T-helper 1 cell treated with Interleukin-12 subunit alpha and Interleukin-12 subunit beta and Interleukin-4 antibody, amounts not matched to agents 30 ng/mL and 1 ng/mL, for 36 hours (primary cell): ENCODE measurements around the gene EGLN1. TPM values are rescaled to one million over a fixed set of nuclear protein-coding genes. Genes with fewer than 3 reads are reported as not detected.
"Not testable (repeated sequence)": the region's sequence is repeated elsewhere in the genome, so short reads cannot be mapped to it uniquely, and the experiment has no call there.

ENCODE experiments used
- intact Hi-C: fragments of 100-400 bp; cut with micrococcal nuclease; formaldehyde crosslinking; loops from one replicate; pipeline ENCODE4 v1.15.1; 2024
- total RNA-seq: library from RNA; stranded (reverse); gene quantifications from 2 replicates; pipeline ENCODE4 v1.2.3, GENCODE V29; 2022

The EGLN1 gene
- 18.2 and 20.8 TPM in 2 replicates for total RNA-seq

DNA sequence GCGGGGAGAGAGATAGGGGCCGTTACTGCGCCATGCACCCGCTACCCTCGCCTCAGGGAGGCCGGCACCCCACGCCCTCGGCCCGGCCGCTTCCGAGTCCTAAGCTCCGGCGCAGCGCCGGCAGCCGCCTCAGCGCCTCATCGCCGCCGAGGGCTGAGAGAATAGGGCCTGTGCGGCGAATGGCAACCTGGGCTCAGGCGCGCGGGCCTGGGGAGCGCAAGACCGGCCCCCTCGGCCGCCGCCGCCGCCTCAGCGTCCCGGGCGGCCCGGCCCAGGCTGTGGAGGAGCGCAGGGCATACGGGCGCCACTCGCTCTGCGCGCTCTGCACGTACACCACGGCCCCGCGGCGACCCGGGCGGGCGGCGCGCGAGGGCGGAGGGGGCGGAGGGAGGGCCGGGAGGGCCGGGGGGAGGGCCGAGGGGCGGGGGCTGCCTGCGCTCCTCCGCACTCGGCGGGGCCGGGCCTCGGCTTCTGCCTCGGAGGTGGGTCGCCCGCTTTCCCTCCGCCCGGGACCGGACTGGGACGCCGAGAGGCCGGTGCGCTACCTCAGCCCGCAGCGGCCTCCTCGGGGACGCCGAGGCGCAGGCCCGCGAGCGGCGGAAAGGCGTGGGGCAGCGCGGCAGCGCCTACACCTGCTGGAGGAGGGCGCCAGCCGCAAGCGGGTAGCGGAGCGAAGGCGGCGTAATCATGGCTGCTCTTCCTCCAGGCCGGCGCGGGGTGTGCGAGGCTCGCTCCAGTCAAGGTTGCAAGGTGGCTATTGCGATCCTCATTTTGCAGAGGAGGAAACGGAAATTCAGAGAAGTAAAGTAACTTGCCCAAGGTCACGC lies at the start of gene EGLN1:
Gene EGLN1 (minus strand): TSS at position 317 of the 827 bp plus-strand sequence. CDS start 399 bp downstream, outside the sequence.
- intact Hi-C loops, result loop anchor here (1.0 to 10.0 kb wide), 14 partner anchors 34 to 1797 kb away; partner anchors contain the start of genes C1orf198, FAM89A, GNPAT and SPRTN

DNA sequence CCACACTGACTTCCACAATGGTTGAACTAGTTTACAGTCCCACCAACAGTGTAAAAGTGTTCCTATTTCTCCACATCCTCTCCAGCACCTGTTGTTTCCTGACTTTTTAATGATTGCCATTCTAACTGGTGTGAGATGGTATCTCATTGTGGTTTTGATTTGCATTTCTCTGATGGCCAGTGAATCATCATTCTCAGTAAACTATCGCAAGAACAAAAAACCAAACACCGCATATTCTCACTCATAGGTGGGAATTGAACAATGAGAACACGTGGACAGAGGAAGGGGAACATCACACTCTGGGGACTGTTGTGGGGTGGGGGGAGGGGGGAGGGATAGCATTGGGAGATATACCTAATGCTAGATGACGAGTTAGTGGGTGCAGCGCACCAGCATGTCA lies 49.4 kb upstream of the EGLN1 start:
- intact Hi-C loops, result not testable (repeated sequence)

- intact Hi-C loops, result not testable (repeated sequence)
These were observed 48.9 kb upstream of the EGLN1 start for GRCh38 chr1:231471027-231471426.

GRCh38 chr1:231467986-231468385 lies 45.9 kb upstream of the EGLN1 start:
- intact Hi-C loops, result no loop called here

DNA sequence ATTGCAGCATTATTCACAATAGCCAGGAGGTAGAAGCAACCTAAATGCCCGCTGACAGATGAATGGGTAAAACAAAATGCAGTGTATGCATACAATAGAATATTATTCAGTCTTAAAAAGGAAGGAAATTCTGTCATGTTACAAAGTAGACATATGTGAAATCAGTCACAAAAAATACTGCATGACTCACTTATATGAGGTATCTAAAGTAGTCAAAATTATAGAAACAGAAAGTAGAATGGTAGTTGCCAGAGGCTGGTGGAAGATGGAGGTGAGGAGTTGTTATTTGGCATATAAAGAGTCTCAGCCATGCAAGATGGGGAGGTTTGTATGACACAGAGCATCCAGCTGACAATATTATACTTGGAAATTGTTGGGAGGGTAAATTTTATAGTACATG lies 43.0 kb upstream of the EGLN1 start:
- intact Hi-C loops, result loop anchor here (1.0 kb wide), 1 partner anchor 63 kb away; the partner anchor contains the start of gene TSNAX

GRCh38 chr1:231463541-231463940 lies 41.5 kb upstream of the EGLN1 start:
- intact Hi-C loops, result loop anchor here (5.0 kb wide), 1 partner anchor 486 kb away; the partner anchor contains the start of genes ARV1 and TTC13

DNA sequence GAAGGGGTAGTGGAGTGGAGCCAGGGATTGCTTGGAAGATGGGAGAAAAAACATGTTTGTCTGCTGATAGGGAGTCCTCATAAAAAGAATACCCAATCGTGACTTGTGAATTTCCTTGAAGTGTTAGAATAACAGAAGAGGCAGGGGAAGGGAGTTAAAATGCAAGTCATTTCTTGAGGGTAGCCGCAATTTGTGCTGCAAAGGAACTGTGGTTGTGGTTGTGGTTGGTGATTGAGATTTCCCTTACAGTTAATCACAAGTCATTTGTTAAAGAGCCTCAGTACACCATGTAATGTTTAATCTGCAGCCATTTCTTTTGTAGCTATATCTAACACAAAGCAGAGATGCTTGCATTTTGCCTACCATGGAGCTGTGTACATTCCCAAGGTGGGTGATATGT lies 38.5 kb upstream of the EGLN1 start:
- intact Hi-C loops, result loop anchor here (1.0 to 5.0 kb wide), 5 partner anchors 38 to 483 kb away; partner anchors contain the start of genes ARV1, EGLN1, TSNAX and TTC13

DNA sequence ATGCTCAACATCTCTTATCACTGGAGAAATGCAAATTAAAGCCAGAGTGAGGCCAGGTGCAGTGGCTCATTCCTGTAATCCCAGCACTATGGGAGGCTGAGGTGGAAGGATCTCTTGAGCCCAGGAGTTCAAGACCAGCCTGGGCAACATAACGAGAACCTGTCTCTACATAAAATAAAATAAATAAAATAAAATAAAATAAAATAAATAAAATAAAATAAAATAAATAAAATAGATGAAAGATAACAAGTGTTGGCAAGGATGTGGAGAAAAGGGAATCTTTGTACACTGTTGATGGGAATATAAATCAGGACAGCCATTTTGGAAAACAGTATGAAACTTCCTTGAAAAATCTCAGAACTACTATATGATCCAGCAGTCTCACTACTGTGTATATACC lies 37.4 kb upstream of the EGLN1 start:
- intact Hi-C loops, result not testable (repeated sequence)

DNA sequence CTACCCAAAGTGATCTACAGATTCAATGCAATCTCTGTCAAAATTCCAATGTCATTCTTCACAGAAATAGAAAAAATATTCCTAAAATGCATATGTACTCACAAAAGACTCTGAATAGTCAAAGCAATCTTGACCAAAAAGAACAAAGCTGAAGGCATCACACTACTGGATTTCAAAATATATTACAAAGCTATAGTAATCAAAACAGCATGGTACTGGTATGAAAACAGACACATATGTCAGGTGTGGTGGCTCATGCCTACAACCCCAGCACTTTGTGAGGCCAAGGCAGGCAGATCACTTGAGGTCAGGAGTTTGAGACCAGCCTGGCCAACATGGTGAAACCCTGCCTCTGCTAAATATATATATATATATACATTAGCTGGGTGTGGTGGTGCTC lies 35.9 kb upstream of the EGLN1 start:
- intact Hi-C loops, result not testable (repeated sequence)

GRCh38 chr1:231454133-231454532 lies 32.0 kb upstream of the EGLN1 start:
- intact Hi-C loops, result not testable (repeated sequence)

DNA sequence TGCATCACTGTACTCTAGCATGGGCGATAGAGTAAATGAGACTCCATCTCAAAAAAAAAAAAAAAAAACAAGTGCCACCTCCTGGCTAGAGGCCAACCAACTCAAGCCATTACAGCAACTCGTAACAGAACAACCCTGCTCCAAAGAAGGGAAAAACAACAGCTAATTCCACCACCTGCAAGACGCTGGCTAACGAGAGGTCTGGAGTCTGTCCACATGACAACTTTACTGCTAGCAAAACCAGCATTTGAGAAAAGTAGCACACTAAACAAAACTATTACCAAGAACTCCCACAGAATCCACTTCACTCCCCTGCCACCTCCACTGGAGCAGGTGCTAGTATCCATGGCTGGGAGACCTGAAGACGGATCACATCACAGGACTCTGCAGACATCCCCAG lies 24.1 kb upstream of the EGLN1 start:
- intact Hi-C loops, result no loop called here

- intact Hi-C loops, result no loop called here
These were observed 22.0 kb upstream of the EGLN1 start for GRCh38 chr1:231444059-231444458.

- intact Hi-C loops, result no loop called here
These were observed 21.3 kb upstream of the EGLN1 start for GRCh38 chr1:231443363-231443762.

DNA sequence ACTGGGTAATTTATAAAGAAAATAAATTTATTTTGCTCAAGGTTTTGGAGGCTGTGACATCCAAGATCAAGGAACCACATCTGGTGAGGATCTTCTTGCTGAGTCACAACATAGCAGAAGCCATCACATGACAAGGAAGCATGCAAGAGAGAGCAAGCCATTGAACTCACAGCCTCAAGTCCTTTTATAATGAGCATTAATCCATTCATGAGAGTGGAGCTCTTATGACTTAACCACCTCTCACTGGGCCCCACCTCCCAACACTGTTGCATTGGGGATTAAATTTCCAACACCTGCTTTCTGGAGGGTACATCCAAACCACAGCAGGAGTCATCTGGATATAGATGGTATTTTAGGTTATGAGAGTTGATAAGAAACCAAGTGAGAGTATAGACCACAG lies 20.6 kb upstream of the EGLN1 start:
- intact Hi-C loops, result no loop called here

- intact Hi-C loops, result no loop called here
These were observed 10.9 kb upstream of the EGLN1 start for GRCh38 chr1:231432996-231433395.

DNA sequence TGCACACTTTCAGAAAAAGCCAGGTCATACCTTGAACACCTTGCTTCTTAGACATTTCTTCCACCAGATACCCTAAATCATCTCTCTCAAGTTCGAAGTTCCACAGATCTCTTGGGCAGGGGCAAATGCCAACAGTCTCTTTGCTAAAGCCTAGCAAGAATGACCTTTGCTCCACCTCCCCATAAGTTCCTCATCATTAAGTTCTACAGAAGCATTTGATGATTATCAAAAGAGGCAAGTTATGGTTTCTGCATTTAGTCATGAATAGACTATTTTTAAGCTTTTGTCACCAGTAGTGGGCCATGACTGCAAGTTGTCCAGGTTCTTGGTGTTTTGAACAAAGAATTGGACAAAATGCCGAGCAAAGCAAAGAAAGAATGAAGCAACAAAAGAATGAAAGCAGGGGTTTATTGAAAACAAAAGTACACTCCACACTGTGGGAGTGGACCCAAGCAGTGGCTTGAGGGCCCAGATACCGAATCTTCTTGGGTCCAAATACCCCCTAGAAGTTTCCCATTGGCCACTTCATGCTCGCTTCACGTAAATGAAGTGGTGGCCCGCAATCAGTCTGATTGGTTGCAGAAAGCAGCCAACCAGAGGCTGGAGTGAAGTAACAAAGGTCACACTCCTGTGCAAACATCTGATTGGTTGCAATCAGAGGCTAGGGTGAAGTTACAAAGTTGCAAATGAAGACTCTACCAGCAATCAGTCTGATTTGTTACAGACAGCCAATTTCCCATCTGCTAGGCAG lies 9.8 kb upstream of the EGLN1 start:
- intact Hi-C loops, result no loop called here

GRCh38 chr1:231430678-231431352 lies 8.7 kb upstream of the EGLN1 start:
- intact Hi-C loops, result not testable (repeated sequence)

DNA sequence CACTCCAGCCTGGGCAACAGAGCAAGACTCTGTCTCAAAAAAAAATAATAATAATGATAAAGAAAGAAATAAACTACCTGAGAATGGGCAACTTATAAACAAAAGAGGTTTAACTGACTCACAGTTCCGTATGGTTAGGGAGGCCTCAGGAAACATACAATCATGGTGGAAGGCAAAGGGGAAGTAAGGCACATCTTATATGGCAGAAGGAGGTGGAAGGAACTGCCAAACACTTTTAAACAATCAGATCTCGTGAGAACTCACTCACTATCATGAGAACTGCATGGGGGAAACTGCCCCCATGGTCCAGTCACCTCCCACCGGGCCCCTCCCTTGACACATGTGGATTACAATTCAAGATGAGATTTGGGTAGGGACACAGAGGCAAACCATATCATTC lies 6.3 kb upstream of the EGLN1 start:
- intact Hi-C loops, result loop anchor here (10.0 kb wide), 1 partner anchor 1804 kb away; the partner anchor contains the start of genes TAF5L and URB2

GRCh38 chr1:231424950-231425805 lies 3.1 kb upstream of the EGLN1 start:
- intact Hi-C loops, result loop anchor here (5.0 to 10.0 kb wide), 2 partner anchors 153 to 1800 kb away; partner anchors contain the start of genes TAF5L and URB2

DNA sequence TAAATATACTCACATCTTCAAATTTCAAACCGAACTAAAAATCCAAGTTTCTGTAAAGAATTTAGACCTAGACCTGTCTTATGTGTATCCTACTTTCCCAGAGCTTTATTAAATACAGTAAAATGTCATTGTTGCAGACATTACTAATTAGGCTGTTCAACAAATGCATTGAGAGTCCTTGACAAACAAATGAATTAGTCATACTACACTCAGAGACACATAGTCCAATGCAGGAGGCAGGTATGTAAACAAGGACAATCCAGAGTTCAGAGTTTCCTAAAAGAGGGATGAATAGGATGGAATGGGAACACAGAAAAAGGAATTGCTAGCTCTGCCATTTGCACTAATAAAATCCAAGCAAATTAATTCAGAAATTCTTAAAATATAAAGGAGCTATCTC lies 1.6 kb upstream of the EGLN1 start:
- intact Hi-C loops, result loop anchor here (5.0 to 10.0 kb wide), 2 partner anchors 151 to 1799 kb away; partner anchors contain the start of genes TAF5L and URB2
